NCI-H187 treated with DMSO at 0.1 percent for 48 hours (cell line): ENCODE data around the gene WBP1.

ENCODE experiments used
- DNase-seq: peaks from one replicate; lab custom pipeline; 2025; lab: John Stamatoyannopoulos, UW

The WBP1 gene

DNA sequence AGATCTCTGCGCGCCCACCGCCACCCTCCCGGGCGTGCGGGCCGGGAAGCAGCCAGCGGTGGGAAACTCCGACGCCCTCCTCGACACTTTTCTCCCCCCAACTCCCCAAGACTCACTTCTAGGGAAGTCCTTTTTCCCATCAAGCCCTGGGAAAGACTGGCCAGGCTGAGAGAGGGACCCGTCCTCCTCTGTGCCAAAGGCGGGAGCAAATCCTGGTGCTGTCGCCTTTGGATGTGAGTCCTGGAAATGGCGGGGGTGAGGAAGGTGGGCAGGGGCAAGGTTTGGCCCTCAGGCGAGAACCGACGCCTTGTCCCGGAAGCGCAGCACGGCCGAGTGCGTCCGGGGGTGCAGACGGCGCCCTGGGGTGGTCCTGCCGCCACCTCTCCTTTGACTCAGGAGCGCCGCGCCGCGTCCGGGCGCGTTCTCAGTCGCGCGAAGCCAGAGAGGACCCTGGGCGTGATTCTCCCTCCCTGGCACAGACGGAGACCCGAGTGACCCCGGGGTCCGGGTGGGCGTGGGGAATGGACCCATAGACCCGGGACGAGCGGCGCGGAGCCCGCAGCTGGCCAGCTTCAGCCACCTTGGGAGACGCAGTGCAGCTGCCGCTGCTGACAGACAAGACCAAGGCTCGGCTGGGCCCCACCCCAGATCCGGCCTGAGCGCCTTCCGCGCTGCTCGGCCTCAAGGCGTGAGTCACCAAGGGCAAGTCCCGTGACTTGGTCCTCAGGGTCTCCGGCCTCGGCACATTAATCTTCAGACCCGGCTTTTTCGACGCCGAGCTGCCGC, 44.7 kb downstream of the WBP1 start:
- DNase-seq, result no peak

DNA sequence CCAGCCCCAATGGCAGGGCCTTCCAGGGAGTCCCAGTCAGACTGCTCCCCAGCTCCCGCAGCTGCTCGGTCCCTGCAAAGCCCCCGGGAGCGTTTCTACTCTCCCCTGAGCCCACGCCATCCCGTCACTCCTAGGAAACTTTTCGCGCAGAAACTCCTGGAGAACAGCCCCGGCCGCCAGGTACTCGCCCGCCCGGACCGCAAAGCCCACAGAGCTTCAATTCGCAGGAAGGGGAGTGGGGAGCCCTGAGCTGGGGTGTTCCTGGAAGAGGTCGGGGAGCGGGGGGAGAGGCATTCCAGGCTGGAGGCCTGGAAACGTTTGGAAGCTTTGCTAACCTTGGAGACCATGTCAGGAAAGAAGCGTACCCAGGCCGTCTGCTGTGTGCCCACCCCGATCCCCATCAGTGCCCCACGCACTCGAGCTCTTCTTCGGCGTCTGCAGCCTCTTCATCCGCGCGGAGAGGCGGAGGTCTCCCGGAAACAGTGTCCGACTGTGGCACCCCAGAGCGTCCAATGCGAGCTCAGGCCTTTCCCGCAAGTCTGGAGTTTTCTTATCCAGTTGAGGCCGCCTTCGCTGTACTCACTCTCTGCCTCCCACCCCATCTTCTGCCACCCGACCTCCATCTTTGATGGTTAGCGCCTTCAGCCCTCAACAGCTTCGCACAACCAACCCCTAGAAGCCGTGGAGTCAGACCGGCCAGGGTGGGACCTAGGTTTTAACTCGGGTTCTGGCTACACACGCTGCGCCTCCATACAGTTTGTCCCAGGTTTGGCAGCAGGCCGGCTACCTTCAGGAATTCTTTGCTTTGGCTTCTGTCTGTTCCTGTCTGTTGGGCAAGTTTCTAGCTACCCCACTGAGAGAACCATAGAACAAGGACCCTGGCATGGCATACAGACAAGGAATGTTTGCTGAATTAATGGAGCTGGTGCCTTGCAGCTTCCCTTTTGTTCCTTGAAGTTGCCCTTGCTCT, 45.6 kb downstream of the WBP1 start:
- no peak for DNase-seq

DNA sequence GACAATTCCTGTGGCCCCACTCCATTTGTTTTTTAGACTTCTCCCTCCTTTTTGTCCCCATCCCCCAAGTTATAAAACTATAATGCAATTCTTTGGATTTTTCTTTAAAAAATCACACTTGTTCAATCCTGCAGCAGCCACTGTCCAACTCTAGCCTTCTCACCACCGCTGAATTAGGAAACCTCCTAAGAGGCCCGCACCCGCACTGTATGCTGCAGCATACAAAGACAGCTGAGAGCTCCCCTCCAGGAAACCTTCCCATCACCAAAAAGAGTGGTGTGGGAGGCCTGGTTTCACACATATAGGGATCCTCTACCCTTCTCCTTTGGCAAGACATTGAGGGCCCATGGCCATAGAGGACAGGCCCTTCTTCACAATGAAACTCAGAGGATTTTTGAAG, 46.4 kb downstream of the WBP1 start:
- DNase-seq, result no peak

DNA sequence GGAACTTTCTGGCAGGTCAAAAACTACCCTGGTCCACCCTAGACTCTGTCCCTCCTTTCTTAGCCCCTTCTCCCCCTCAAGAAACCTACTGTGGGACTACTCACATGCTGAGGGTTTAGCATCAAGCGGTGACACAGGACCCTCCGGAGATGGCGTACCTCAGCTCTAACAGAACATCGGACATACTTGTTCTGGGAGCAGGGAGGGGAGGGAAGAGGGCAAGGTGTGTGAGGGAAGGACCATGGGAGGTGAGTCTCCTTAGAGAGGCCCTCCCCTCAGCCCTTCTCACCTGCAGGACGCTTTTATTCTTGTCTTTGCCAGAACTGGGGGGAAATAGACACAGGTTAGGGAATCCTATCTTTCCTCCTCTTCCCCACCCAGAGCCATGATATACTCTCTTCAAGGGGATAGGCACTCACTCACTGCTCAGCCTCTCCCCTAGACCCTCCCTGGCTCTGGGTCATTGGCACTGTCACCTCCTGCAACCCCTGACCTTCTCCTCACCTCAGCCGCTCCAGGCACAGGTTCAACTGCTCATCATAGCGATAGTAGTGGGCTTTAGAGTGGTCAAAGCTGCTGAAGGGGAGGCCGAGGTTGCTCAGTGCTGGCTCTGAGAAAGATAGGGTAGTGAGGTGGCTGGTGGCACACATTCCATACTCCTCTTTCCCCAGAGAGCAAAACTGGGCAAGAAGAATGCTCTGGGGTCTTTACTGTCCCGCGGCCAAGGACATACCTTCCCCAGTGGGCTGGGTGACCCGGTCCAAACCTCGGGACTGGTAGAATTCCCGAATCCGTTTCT, 47.4 kb downstream of the WBP1 start:
- DNase-seq, result no peak

DNA sequence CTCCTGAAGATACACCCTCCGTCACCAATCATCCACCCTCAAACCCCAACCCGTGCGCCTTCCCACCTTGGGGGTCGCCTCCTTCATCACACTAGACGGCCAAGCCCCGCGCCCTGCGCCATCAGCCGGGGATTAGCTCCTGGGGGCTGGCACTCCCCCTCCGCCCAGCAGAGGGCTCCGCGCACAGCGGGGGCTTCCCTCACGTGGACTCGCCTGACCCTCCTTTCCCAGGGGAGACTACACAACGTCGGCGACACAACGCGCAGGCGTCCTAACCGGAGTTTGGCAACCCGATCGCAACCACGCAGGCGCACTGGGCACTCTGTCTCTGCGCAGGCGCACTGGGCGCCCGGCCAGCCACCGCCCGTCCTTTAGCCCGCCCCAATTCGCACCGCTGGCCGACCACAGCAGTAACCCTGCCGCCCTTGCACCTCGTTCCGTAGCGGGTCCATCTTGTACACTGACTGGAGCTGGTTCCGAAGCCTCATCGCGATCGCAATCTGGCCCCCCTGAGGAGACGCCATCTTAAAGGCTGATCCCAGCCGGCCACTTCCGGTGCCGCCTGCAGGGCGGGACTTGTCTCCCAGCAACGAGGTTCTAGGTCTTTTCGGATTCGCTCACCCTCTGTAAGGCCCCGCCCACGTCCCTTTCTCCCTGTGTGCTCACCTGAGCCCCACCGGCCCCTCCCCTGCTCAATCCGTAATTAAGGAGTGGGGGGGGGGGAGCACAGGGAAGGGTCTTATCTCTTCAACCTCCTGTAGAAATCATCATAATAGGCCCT, 49.1 kb downstream of the WBP1 start, which contains the start of gene PCGF1:
PCGF1 (minus strand) TSS at position 551 of the 781 bp plus-strand sequence; CDS start at position 524, 27 bp downstream.
- DNase-seq, result peak; percentile 80

DNA sequence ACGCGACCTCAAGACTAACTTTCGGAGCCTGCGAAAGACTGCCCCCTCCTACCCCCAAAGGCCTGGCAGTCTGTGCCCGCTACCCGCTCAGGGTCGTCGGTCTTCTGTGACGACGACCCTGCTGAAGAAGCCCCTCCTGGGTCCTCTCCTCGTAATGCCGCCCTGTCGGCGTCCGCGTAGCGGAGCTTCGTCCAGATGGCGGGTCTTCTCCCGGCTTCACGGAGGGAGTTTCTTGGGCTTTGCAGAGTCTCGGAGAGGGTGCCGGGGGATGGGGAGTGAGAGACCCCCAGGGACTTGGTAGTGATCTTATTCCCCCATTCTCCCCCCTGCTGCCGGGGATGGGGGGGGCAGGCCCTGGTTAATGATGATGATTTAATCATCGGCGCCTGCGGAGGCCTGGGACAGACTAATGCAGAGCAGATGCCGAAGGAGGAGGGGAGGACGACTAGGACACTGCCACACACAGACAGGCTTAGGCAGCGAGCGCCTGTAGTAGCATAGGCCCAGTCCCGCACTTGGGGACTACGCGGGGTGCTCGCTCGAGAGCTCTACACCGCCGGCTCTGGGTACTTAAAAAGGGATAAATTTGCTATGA, 49.8 kb downstream of the WBP1 start:
- no peak for DNase-seq

DNA sequence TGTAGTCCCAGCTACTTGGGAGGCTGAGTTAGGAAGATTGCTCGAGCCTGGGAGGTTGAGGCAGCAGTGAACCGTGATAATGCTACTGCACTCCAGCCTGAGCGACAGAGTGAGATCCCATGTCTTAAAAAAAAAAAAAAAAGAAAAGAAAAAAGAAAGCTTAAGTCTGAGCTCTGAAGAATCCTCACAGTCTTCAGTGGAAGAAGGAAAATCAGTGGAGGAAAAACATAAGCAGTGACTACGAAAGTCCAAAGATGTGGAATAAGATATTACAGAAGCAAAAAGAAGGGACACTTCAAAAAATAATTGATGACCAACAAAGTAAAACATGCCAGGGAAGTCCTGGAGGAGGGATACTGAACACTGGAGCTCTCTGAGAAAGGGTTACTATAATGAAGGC, 52.0 kb downstream of the WBP1 start:
- no peak for DNase-seq
